Uterus (tissue), 2 donors: ENCODE data around the gene P4HA2.

Experiments
- POLR2A ChIP-seq, 2 donors: fragments of 450-650 bp; IDR thresholded peaks; one replicate each; pipeline ENCODE4 v1.6.1; 2016; ENCODE audit warnings: antibody characterized with exemption in 2 of 2, mild to moderate bottlenecking in 1 of 2, moderate library complexity in 1 of 2
- TF ChIP-seq, protein P1 (sequence below), 4 experiments: fragments of 200-600 bp in 2 of 4; fragments of 450-650 bp in 2 of 4; sonication (generic) in 2 of 4; IDR thresholded peaks; one replicate each; pipeline ENCODE4 v1.5.1; 2016 to 2019; ENCODE audit warnings: antibody characterized with exemption in 4 of 4, mild to moderate bottlenecking in 2 of 4, moderate library complexity in 1 of 4

- TF ChIP-seq, protein P1, sequence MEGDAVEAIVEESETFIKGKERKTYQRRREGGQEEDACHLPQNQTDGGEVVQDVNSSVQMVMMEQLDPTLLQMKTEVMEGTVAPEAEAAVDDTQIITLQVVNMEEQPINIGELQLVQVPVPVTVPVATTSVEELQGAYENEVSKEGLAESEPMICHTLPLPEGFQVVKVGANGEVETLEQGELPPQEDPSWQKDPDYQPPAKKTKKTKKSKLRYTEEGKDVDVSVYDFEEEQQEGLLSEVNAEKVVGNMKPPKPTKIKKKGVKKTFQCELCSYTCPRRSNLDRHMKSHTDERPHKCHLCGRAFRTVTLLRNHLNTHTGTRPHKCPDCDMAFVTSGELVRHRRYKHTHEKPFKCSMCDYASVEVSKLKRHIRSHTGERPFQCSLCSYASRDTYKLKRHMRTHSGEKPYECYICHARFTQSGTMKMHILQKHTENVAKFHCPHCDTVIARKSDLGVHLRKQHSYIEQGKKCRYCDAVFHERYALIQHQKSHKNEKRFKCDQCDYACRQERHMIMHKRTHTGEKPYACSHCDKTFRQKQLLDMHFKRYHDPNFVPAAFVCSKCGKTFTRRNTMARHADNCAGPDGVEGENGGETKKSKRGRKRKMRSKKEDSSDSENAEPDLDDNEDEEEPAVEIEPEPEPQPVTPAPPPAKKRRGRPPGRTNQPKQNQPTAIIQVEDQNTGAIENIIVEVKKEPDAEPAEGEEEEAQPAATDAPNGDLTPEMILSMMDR (IDR thresholded peaks at IDR 0.05), result no peak
- no peak for TF ChIP-seq POLR2A (IDR thresholded peaks at IDR 0.05)
Measured at GRCh38 chr5:132176521-132176945, 51.1 kb downstream of the P4HA2 start.
